Heart left ventricle (tissue), 16 donors: ENCODE measurements around the gene CHST11. TPM values are rescaled to one million over a fixed set of nuclear protein-coding genes. Genes with fewer than 3 reads are reported as not detected.
"Not testable (repeated sequence)": the region's sequence is repeated elsewhere in the genome, so short reads cannot be mapped to it uniquely, and the experiment has no call there.

Experiments
- ATAC-seq, 4 donors: fragments of 200-7000 bp; cut with Tn5 transposase; one replicate each; pipeline ENCODE4 v1.9.1; 2020 to 2022; ENCODE audit warnings: moderate library complexity in 4 of 4, mild to moderate bottlenecking in 3 of 4, moderate number of reproducible peaks in 1 of 4
- DNase-seq, 5 donors: peaks; one replicate each; pipeline ENCODE4 v3.0.0-alpha.2; 2020
- H3K27ac ChIP-seq, 12 donors: fragments of 200-600 bp; sonication (generic) in 4 of 12; one replicate each; pipeline versions ENCODE4 v1.5.0 to v1.8.0; 2016 to 2022; ENCODE audit warnings: mild to moderate bottlenecking in 2 of 12
- H3K27me3 ChIP-seq, 9 donors: fragments of 200-600 bp; sonication (generic) in 2 of 9; one replicate each; pipeline versions ENCODE4 v1.5.1 to v1.8.0; 2016 to 2022; ENCODE audit warnings: mild to moderate bottlenecking in 3 of 9
- H3K36me3 ChIP-seq, 9 donors: fragments of 200-600 bp; sonication (generic) in 2 of 9; one replicate each; pipeline versions ENCODE4 v1.5.0 to v1.8.0; 2018 to 2022; ENCODE audit warnings: mild to moderate bottlenecking in 2 of 9
- H3K4me1 ChIP-seq, 12 donors: fragments of 200-600 bp; sonication (generic) in 4 of 12; one replicate each; pipeline versions ENCODE4 v1.5.0 to v1.8.0; 2016 to 2022; ENCODE audit warnings: mild to moderate bottlenecking in 3 of 12
- H3K4me3 ChIP-seq, 12 donors: fragments of 200-600 bp; sonication (generic) in 4 of 12; one replicate each; pipeline versions ENCODE4 v1.5.0 to v1.8.0; 2017 to 2022; ENCODE audit warnings: mild to moderate bottlenecking in 9 of 12, moderate library complexity in 4 of 12
- H3K9me3 ChIP-seq, 12 donors: fragments of 200-600 bp; sonication (generic) in 4 of 12; one replicate each; pipeline versions ENCODE4 v1.5.0 to v1.8.0; 2016 to 2022; ENCODE audit warnings: mild to moderate bottlenecking in 1 of 12
- POLR2A ChIP-seq, 2 donors: fragments of 450-650 bp; IDR thresholded peaks; one replicate each; pipeline ENCODE4 v1.6.1; 2017; ENCODE audit warnings: antibody characterized with exemption in 2 of 2, mild to moderate bottlenecking in 2 of 2, moderate library complexity in 2 of 2
- WGBS, 4 donors: extraction: QIAGEN DNeasy Blood & Tissue Kit in 2 of 4; methylation state at CpG; one replicate each; pipeline versions ENCODE4 v1.1.5 to v1.1.7; 2013 to 2018; 5-methylcytosine and 5-hydroxymethylcytosine counted together
- intact Hi-C, 10 donors: fragments of 100-400 bp; cut with DNase I; formaldehyde crosslinking; loops; one replicate each; pipeline versions ENCODE4 v1.11.1 to v1.14.2; 2022
- polyA plus RNA-seq, 2 donors: library from polyadenylated mRNA; stranded (reverse); fragments of 200-250 nt; gene quantifications; one replicate each; pipeline ENCODE4 v1.2.3, GENCODE V29; 2013
- total RNA-seq, 9 donors: library from RNA; depleted of rRNA in 2 of 9; stranded (reverse); fragments of >200 nt in 2 of 9; fragmentation: NEBNext Ultra II Directional in 3 of 9; extraction: Animal tissue kit (Norgen Biotek cat#: 25700) in 3 of 9; gene quantifications; one replicate each; pipeline versions ENCODE4 v1.1.0 to v1.2.4, GENCODE V29; 2016 to 2023
- TF ChIP-seq, protein P1 (sequence below), 12 donors: fragments of 200-600 bp; sonication (generic) in 4 of 12; IDR thresholded peaks; one replicate each; pipeline versions ENCODE4 v1.5.0 to v1.8.0; 2018 to 2022; ENCODE audit warnings: antibody characterized with exemption in 12 of 12, mild to moderate bottlenecking in 5 of 12
- donor health status: ischemic (EF 13 %, LVEDD 7.1; RV severe dilation, severe dysfunction).
- donor health status: healthy with polysubstance abuse.
- donor health status: DM: no; HTN: yes; CAD: no.
- donor health status: DM: no; HTN: no; CAD: no.
- donor health status: ischemic (EF 25% LVEDD 6.9; RV normal size, moderate dysfunction).
- donor health status: ischemic (EF 25% LVEDD 5.7; RV mildly dilated, moderate dysfunction).
- donor health status: healthy.
- donor health status: DM: yes; HTN: yes; CAD: no.
- donor health status: ischemic (EF 35%, LVEDD 5.7; RV mildly dilated, moderate dysfunction).
- donor health status: nonischemic (EF 11% LVEDD 7.7; RV severe dilation, severe dysfunction).
- donor health status: DM: yes; HTN: yes; CAD: no.
- donor health status: PGD.
- donor health status: ischemic (EF 29% LVEDD 5.4; RV normal size, mild dysfunction).
- donor health status: nonischemic (EF 23%, LVEDD 6.1; RV moderate dilation, normal function).

The CHST11 gene
- total and polyA plus RNA-seq, 11 donors = 1.1 to 16.9 (median 3.4) TPM

DNA sequence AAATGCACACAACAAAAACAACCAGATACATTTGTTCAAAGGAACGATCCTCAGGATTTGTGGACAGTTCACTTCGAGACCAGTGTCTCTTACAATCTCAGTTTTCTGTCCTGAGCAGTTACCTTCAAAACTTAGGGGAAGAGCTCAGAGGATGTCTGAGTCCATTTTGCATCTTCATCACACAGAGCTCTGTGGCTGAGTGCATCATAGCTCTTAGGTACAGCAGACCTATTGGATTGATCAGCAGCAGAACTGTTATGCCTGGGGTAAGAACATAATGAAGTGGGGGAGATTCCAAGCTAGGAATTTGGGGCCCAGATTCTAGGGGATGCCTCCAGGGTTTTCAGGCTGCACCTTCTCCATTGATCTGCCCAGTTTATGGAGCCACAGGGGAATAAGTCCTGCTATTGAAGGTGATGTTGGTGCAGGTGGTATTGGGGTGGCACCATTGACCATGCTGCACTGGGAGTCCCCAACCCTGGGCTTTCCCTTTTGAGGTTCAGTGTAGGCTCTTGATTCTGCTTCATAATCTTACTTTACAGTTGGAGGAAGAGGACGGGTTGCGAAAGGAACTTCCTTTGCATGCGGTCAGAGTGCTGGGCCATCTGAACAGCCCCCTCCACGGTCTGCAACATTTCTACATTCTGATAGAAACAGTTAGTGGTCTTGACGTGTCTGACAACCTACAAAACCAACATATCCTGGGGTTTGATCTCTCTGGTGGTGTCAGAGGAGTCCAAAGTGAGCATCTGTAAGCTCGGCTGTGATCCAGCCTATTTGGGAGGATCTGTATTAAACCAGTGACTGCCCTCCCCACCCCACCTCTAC is 112.8 kb downstream of the CHST11 start:
- intact Hi-C loops = no loop called here
- DNase-seq = no peak
- H3K36me3 ChIP-seq = no peaks in the 10 kb centered on the region
- H3K4me3 ChIP-seq = peak overlapping the region in 1 of 12 donors; percentile 4
- peak overlapping the region in 1 of 12 donors; percentile 71 for H3K27ac ChIP-seq
- WGBS, 4 donors = 72 to 85% (median 76%) methylated on average over 8 of the region's 8 CpGs
- H3K27me3 ChIP-seq = no peaks in the 10 kb centered on the region
- TF ChIP-seq, protein P1, sequence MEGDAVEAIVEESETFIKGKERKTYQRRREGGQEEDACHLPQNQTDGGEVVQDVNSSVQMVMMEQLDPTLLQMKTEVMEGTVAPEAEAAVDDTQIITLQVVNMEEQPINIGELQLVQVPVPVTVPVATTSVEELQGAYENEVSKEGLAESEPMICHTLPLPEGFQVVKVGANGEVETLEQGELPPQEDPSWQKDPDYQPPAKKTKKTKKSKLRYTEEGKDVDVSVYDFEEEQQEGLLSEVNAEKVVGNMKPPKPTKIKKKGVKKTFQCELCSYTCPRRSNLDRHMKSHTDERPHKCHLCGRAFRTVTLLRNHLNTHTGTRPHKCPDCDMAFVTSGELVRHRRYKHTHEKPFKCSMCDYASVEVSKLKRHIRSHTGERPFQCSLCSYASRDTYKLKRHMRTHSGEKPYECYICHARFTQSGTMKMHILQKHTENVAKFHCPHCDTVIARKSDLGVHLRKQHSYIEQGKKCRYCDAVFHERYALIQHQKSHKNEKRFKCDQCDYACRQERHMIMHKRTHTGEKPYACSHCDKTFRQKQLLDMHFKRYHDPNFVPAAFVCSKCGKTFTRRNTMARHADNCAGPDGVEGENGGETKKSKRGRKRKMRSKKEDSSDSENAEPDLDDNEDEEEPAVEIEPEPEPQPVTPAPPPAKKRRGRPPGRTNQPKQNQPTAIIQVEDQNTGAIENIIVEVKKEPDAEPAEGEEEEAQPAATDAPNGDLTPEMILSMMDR (IDR thresholded peaks at IDR 0.05) = no peak
- TF ChIP-seq POLR2A (IDR thresholded peaks at IDR 0.05) = no peak
- H3K4me1 ChIP-seq = peaks cover 0 to 55% (median 0%) of the 10 kb centered on the region in 12 donors
- peaks cover 0 to 3% (median 0%) of the 10 kb centered on the region in 12 donors for H3K9me3 ChIP-seq
- ATAC-seq = peak in 3 of 4 donors; percentile 37 to 70 (median 55)

DNA sequence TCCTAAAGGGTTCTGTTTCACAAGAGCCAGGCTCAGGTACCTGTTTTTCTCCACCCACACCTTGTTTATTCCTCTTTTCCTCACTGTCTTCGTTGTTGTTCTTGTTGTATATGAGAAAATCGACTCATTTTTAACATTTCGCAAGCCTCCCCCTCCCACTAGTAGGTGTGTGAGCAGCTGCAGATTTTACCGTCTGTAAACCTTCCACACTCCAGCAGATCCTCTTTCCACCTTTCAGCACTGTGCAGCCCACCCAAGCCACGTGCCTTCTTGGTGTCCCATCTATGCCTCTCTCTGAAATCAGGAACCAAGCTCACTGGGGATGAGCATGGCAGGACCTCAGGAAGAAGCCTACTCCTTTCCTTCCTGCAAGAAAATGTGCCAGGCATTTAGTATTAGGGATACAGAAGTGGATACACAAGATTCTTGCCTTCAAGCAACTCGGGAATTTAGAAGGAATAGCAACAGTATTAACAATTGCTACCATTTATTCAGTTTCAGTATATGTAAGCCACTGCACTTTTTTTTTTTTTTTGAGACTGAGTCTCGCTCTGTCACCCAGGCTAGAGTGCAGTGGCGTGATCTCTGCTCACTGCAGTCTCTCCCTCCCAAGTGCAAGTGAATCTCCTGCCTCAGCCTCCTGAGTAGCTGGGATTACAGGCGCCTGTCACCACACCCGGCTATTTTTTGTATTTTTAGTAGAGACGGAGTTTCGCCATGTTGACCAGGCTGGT is 113.6 kb downstream of the CHST11 start:
- Histone ChIP-seq H3K27me3 (no peaks in the 10 kb centered on the region), H3K36me3 (no peaks in the 10 kb centered on the region), H3K4me1 (peaks cover 0 to 55% (median 0%) of the 10 kb centered on the region in 12 donors), H3K9me3 (no peaks in the 10 kb centered on the region), H3K4me3 (peak overlapping the region in 1 of 12 donors; percentile 4), H3K27ac (peak overlapping the region in 1 of 12 donors; percentile 71)
- ATAC-seq = peak in 1 of 4 donors; percentile 5
- no peak for DNase-seq
- intact Hi-C loops = no loop called here
- TF ChIP-seq, protein P1 (IDR thresholded peaks at IDR 0.05) = no peak
- no peak for TF ChIP-seq POLR2A (IDR thresholded peaks at IDR 0.05)
- WGBS, 4 donors = 75 to 84% (median 78%) methylated on average over 12 of the region's 12 CpGs

GRCh38 chr12:104571328-104571727 is 114.6 kb downstream of the CHST11 start:
- intact Hi-C loops = no loop called here
- Histone ChIP-seq H3K4me1 (peaks cover 0 to 51% (median 0%) of the 10 kb centered on the region in 12 donors), H3K9me3 (no peaks in the 10 kb centered on the region), H3K27ac (no peak overlapping the region), H3K4me3 (no peak overlapping the region), H3K36me3 (no peaks in the 10 kb centered on the region), H3K27me3 (no peaks in the 10 kb centered on the region)
- DNase-seq (no peak), ATAC-seq (no peak)
- TF ChIP-seq, protein P1 (IDR thresholded peaks at IDR 0.05) = no peak
- TF ChIP-seq POLR2A (IDR thresholded peaks at IDR 0.05) = no peak
- 84 to 93% (median 89%) methylated on average over 6 to 8 of the region's 8 CpGs for WGBS, 4 donors

DNA sequence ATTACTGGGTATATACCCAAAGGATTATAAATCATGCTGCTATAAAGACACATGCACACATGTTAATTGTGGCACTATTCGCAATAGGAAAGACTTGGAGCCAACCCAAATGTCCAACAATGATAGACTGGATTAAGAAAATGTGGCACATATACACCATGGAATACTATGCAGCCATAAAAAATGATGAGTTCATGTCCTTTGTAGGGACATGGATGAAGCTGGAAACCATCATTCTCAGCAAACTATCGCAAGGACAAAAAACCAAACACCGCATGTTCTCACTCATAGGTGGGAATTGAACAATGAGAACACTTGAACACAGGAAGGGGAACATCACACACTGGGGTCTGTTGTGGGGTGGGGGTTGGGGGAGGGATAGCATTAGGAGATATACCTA is 117.6 kb downstream of the CHST11 start:
- H3K9me3 ChIP-seq, intact Hi-C loops, H3K27ac ChIP-seq, H3K27me3 ChIP-seq, H3K36me3 ChIP-seq, ATAC-seq, H3K4me3 ChIP-seq, DNase-seq: not testable (repeated sequence)
- peaks cover 0 to 53% (median 0%) of the 10 kb centered on the region in 12 donors for H3K4me1 ChIP-seq
- WGBS, 4 donors = 94 to 100% (median 99%) methylated on average over 1 of the region's 3 CpGs

- H3K9me3 ChIP-seq, DNase-seq, intact Hi-C loops, H3K4me3 ChIP-seq, H3K36me3 ChIP-seq, H3K27ac ChIP-seq, ATAC-seq, H3K27me3 ChIP-seq: not testable (repeated sequence)
- WGBS, 4 donors = 93 to 96% (median 95%) methylated on average over 6 of the region's 6 CpGs
- H3K4me1 ChIP-seq = peaks cover 0 to 53% (median 0%) of the 10 kb centered on the region in 12 donors
Observed at GRCh38 chr12:104574758-104575157, 118.0 kb downstream of the CHST11 start.
